Sigmoid colon (tissue), 4 donors: ENCODE results near the gene LIPG.

Experiments used
- EP300 ChIP-seq, 4 donors: sonication (generic); formaldehyde crosslinking; IDR thresholded peaks; one replicate each; pipeline ENCODE4 v1.6.1; 2017; ENCODE audit warnings: antibody characterized with exemption in 4 of 4
- POLR2A ChIP-seq, 2 donors: fragments of 450-650 bp; IDR thresholded peaks; one replicate each; pipeline ENCODE4 v1.6.1; 2016; ENCODE audit warnings: antibody characterized with exemption in 2 of 2, mild to moderate bottlenecking in 2 of 2, moderate library complexity in 2 of 2
- POLR2AphosphoS5 ChIP-seq, 4 donors: sonication (generic); formaldehyde crosslinking; IDR thresholded peaks; one replicate each; pipeline ENCODE4 v1.6.1; 2017; ENCODE audit warnings: antibody characterized with exemption in 4 of 4
- TF ChIP-seq, protein P1 (sequence below), 4 experiments: fragments of 450-650 bp in 3 of 4; fragments of 200-600 bp in 1 of 4; IDR thresholded peaks; one replicate each; pipeline ENCODE4 v1.5.1; 2016 to 2019; ENCODE audit warnings: antibody characterized with exemption in 4 of 4, mild to moderate bottlenecking in 3 of 4, moderate library complexity in 2 of 4

DNA sequence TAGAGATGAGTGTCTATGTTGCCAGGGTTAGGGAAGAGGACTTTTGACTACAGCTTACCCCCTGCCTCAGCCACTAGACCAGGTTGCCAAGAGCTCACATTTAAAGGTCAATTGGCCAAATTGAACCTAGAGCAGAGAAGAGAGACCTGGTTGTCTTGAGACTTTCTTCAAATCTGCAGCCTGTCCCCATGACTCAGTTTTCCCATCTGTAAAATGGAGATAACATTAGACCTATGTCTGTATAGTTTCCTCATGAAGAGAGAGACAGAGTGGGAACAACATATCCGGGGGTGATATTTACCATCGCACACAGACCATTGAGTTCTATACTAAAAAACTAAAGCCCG lies 1.6 kb upstream of the LIPG start:
- TF ChIP-seq, protein P1, sequence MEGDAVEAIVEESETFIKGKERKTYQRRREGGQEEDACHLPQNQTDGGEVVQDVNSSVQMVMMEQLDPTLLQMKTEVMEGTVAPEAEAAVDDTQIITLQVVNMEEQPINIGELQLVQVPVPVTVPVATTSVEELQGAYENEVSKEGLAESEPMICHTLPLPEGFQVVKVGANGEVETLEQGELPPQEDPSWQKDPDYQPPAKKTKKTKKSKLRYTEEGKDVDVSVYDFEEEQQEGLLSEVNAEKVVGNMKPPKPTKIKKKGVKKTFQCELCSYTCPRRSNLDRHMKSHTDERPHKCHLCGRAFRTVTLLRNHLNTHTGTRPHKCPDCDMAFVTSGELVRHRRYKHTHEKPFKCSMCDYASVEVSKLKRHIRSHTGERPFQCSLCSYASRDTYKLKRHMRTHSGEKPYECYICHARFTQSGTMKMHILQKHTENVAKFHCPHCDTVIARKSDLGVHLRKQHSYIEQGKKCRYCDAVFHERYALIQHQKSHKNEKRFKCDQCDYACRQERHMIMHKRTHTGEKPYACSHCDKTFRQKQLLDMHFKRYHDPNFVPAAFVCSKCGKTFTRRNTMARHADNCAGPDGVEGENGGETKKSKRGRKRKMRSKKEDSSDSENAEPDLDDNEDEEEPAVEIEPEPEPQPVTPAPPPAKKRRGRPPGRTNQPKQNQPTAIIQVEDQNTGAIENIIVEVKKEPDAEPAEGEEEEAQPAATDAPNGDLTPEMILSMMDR (IDR thresholded peaks at IDR 0.05), result no peak
- TF ChIP-seq POLR2A (IDR thresholded peaks at IDR 0.05), result no peak
- TF ChIP-seq EP300 (IDR thresholded peaks at IDR 0.05), result no peak
- TF ChIP-seq POLR2AphosphoS5 (IDR thresholded peaks at IDR 0.05), result no peak
